DOHH2 (cell line): ENCODE measurements around the gene SYNE3.

ENCODE experiments used
- H3F3A ChIP-seq: fragments of 200-600 bp; sonication (generic), shearing (Covaris generic); 2 replicates; pipeline ENCODE4 v1.6.0; 2016; ENCODE audit warnings: antibody characterized with exemption, mild to moderate bottlenecking; ENCODE audit not compliant: control insufficient read depth, insufficient read depth
- H3K27ac ChIP-seq: fragments of 200-600 bp; sonication (generic); 2 replicates; pipeline ENCODE4 v1.5.1; 2014; ENCODE audit warnings: low read depth, mild to moderate bottlenecking, low read length, moderate library complexity
- H3K27me3 ChIP-seq: fragments of 200-600 bp; sonication (generic); 2 replicates; pipeline ENCODE4 v1.6.1; 2014; ENCODE audit warnings: mild to moderate bottlenecking, low read length, mixed read lengths; ENCODE audit not compliant: control insufficient read depth
- H3K36me3 ChIP-seq: fragments of 200-600 bp; sonication (generic); 2 replicates; pipeline ENCODE4 v1.6.1; 2014; ENCODE audit warnings: mild to moderate bottlenecking, low read length, moderate library complexity, mixed read lengths; ENCODE audit not compliant: control insufficient read depth
- H3K4me1 ChIP-seq: fragments of 200-600 bp; sonication (generic); 2 replicates; pipeline ENCODE4 v1.6.1; 2014; ENCODE audit warnings: mild to moderate bottlenecking, low read length, mixed read lengths; ENCODE audit not compliant: control insufficient read depth
- H3K4me2 ChIP-seq: fragments of 200-600 bp; sonication (generic); 2 replicates; pipeline ENCODE4 v1.6.0; 2014; ENCODE audit warnings: mild to moderate bottlenecking, low read length, moderate library complexity
- H3K4me3 ChIP-seq: fragments of 200-600 bp; sonication (generic); 2 replicates; pipeline ENCODE4 v1.5.1; 2014; ENCODE audit warnings: mild to moderate bottlenecking, low read length, mixed read lengths
- H3K79me2 ChIP-seq: fragments of 200-600 bp; sonication (generic); 2 replicates; pipeline ENCODE4 v1.6.1; 2014; ENCODE audit warnings: mild to moderate bottlenecking, low read length, mixed read lengths; ENCODE audit not compliant: control insufficient read depth
- H3K9me2 ChIP-seq: fragments of 200-600 bp; sonication (generic); replicated peaks from 2 replicates; pipeline ENCODE4 v1.6.1; 2014; ENCODE audit warnings: mild to moderate bottlenecking, low read length, mixed read lengths; ENCODE audit not compliant: control insufficient read depth
- H3K9me3 ChIP-seq: fragments of 200-600 bp; sonication (generic); 2 replicates; pipeline ENCODE4 v1.6.1; 2014; ENCODE audit warnings: antibody characterized with exemption, low read length, mixed read lengths; ENCODE audit not compliant: control insufficient read depth, insufficient read depth
- H4K20me1 ChIP-seq: fragments of 200-600 bp; sonication (generic); 2 replicates; pipeline ENCODE4 v1.6.0; 2014; ENCODE audit warnings: low read depth, mild to moderate bottlenecking, antibody characterized with exemption, low read length, moderate library complexity; ENCODE audit not compliant: control insufficient read depth, insufficient read depth
- EZH2phosphoT487 ChIP-seq: fragments of 200-600 bp; sonication (generic); IDR thresholded peaks from 2 replicates; pipeline ENCODE4 v1.6.1; 2017; ENCODE audit warnings: borderline replicate concordance, mild to moderate bottlenecking, antibody characterized with exemption, low read length, moderate library complexity, mixed read lengths
- TF ChIP-seq, protein P1 (sequence below): fragments of 200-600 bp; sonication (generic); IDR thresholded peaks from one replicate; pipeline ENCODE4 v1.5.1; 2014; ENCODE audit warnings: antibody characterized with exemption, mild to moderate bottlenecking, low read depth, low read length; ENCODE audit not compliant: poor library complexity, severe bottlenecking

The SYNE3 gene

DNA sequence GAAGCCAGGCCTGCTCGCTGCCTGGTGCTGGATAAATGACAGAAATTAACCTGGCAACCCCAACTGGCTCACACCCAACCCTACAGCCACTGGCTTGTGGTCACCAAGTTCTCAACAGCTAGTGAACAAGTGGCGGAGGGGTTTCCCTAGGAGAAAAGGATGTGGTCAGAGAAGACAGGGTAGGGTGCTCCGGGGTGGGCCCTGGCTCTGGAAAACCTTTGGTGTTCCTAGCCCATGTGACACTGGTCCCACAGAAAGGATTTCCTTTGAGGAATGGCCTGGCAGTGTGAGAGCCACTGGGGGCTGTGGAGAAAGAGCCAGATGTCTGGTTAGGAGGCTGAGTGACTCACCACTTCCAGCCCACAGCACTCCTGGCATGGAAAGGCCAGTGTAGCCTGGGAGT lies 8.7 kb downstream of the SYNE3 start:
- Histone ChIP-seq H3K4me2 (no peak overlapping the region), H4K20me1 (no peaks in the 10 kb centered on the region)

DNA sequence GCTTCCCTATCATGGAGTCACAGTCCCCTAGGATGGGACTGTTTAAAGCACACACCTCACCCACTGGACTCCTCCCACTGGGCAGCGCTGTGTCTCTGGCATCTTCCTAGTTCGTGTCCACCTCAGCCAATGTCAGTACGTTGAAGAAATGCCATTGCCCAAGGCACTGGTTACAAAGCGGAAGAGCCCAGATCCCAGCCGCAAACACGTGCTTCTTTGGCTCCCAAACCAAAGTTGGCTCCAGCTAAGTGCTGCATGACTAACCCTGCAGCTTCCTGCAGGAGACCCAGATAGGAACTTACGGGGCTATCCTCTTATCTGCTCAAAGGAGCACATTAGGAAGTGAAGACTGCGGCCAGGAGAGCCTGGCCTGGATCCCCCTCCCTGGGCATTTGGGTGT lies 9.3 kb downstream of the SYNE3 start:
- no peak overlapping the region for H3K4me2 ChIP-seq
- no peaks in the 10 kb centered on the region for H3F3A ChIP-seq
- no peaks in the 10 kb centered on the region for H4K20me1 ChIP-seq
- no peak overlapping the region for H3K4me3 ChIP-seq
- H3K4me1 ChIP-seq, result peaks cover 23% of the 10 kb centered on the region
- peaks cover 14% of the 10 kb centered on the region for H3K27me3 ChIP-seq
- TF ChIP-seq, protein P1, sequence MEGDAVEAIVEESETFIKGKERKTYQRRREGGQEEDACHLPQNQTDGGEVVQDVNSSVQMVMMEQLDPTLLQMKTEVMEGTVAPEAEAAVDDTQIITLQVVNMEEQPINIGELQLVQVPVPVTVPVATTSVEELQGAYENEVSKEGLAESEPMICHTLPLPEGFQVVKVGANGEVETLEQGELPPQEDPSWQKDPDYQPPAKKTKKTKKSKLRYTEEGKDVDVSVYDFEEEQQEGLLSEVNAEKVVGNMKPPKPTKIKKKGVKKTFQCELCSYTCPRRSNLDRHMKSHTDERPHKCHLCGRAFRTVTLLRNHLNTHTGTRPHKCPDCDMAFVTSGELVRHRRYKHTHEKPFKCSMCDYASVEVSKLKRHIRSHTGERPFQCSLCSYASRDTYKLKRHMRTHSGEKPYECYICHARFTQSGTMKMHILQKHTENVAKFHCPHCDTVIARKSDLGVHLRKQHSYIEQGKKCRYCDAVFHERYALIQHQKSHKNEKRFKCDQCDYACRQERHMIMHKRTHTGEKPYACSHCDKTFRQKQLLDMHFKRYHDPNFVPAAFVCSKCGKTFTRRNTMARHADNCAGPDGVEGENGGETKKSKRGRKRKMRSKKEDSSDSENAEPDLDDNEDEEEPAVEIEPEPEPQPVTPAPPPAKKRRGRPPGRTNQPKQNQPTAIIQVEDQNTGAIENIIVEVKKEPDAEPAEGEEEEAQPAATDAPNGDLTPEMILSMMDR, result no peak
- no peak for TF ChIP-seq EZH2phosphoT487
- H3K79me2 ChIP-seq, result no peaks in the 10 kb centered on the region
- H3K36me3 ChIP-seq, result no peaks in the 10 kb centered on the region
- H3K9me2 ChIP-seq, result no peaks in the 10 kb centered on the region
- no peak overlapping the region for H3K27ac ChIP-seq
- no peaks in the 10 kb centered on the region for H3K9me3 ChIP-seq

More for the DNA sequence above, 8.7 kb downstream of the SYNE3 start:
- no peak for TF ChIP-seq EZH2phosphoT487
- TF ChIP-seq, protein P1, result no peak
- Histone ChIP-seq H3K4me1 (peaks cover 18% of the 10 kb centered on the region), H3K27ac (no peak overlapping the region), H3K9me3 (no peaks in the 10 kb centered on the region), H3K9me2 (no peaks in the 10 kb centered on the region), H3F3A (no peaks in the 10 kb centered on the region), H3K36me3 (no peaks in the 10 kb centered on the region), H3K27me3 (peaks cover 14% of the 10 kb centered on the region), H3K4me3 (no peak overlapping the region), H3K79me2 (no peaks in the 10 kb centered on the region)

DNA sequence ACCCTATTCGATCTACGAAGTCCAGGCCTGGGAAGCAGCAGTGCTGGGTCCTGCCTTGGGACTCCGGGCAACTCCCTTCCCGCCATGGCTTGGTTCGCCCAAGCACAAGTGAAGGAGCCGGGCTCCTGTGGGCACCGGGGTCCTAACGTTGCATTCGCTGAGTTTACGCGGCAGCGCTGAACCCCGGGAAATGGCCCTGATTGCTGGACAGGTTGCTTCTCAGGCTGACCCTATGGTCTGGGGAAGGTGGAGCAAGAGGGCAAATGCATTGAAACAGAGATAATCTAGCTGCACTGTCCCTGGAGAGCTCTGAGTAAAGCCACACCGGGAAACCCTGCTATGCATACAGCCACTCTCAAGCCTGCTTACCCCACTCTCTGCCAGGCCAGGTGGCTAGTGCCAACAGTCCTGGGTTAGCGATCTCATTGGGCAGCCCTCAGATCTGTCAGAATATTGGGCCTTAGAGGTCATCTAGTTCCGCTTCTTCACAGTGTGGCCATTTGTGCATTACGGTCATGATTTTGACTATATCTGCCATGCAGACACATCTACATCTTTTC lies 11.3 kb downstream of the SYNE3 start:
- H3K9me3 ChIP-seq, result no peaks in the 10 kb centered on the region
- no peaks in the 10 kb centered on the region for H3F3A ChIP-seq
- H3K27ac ChIP-seq, result no peak overlapping the region
- H3K9me2 ChIP-seq, result no peaks in the 10 kb centered on the region
- no peaks in the 10 kb centered on the region for H3K79me2 ChIP-seq
- H3K4me3 ChIP-seq, result no peak overlapping the region
- no peaks in the 10 kb centered on the region for H4K20me1 ChIP-seq
- no peaks in the 10 kb centered on the region for H3K36me3 ChIP-seq
- TF ChIP-seq, protein P1, result no peak
- no peak for TF ChIP-seq EZH2phosphoT487
- H3K4me1 ChIP-seq, result peaks cover 23% of the 10 kb centered on the region
- no peak overlapping the region for H3K4me2 ChIP-seq
- peaks cover 10% of the 10 kb centered on the region for H3K27me3 ChIP-seq
